MCF 10A (cell line): ENCODE data around the gene FAAH. TPM values are rescaled to one million over a fixed set of nuclear protein-coding genes. Genes with fewer than 3 reads are reported as not detected.

ENCODE experiments used
- BruUV-seq: library from RNA; stranded (reverse); fragments of 400-500 nt; replicated peaks from 2 replicates; lab custom pipeline; 2021; lab: Mats Ljungman, UMichigan
- CTCF ChIA-PET: fragments of 300-600 bp; sonication (Branson Sonifier 250); formaldehyde crosslinking; extraction: SDS; loops from one replicate; lab custom pipeline; 2021; ENCODE audit warnings: antibody characterized with exemption, inconsistent platforms; lab: Yijun Ruan, JAX
- POLR2A ChIA-PET: fragments of 300-600, 350-650 bp; sonication (Branson Sonifier 250); formaldehyde crosslinking; extraction: SDS; loops from one replicate; lab custom pipeline; 2020; ENCODE audit warnings: antibody characterized with exemption, inconsistent platforms; lab: Yijun Ruan, JAX
- DNase-seq: peaks from one replicate; pipeline ENCODE4 v3.0.0-alpha.2; 2018; ENCODE audit not compliant: unreplicated experiment
- H3K27ac Mint-ChIP-seq: one replicate; pipeline ENCODE4 v1.8.0; 2022; ENCODE audit warnings: mild to moderate bottlenecking, low read depth, mixed read lengths; ENCODE audit not compliant: unreplicated experiment
- H3K27me3 Mint-ChIP-seq: one replicate; pipeline ENCODE4 v1.8.0; 2022; ENCODE audit warnings: mixed read lengths; ENCODE audit not compliant: insufficient read depth, unreplicated experiment
- H3K36me3 Mint-ChIP-seq: one replicate; pipeline ENCODE4 v1.8.0; 2022; ENCODE audit warnings: mild to moderate bottlenecking, moderate library complexity, mixed read lengths; ENCODE audit not compliant: insufficient read depth, unreplicated experiment
- H3K4me1 Mint-ChIP-seq: one replicate; pipeline ENCODE4 v1.8.0; 2022; ENCODE audit warnings: mixed read lengths; ENCODE audit not compliant: insufficient read depth, unreplicated experiment
- H3K4me3 Mint-ChIP-seq: one replicate; pipeline ENCODE4 v1.8.0; 2022; ENCODE audit warnings: mild to moderate bottlenecking, moderate library complexity, mixed read lengths; ENCODE audit not compliant: unreplicated experiment
- H3K9me3 Mint-ChIP-seq: one replicate; pipeline ENCODE4 v1.8.0; 2022; ENCODE audit warnings: mixed read lengths; ENCODE audit not compliant: unreplicated experiment
- CTCF ChIP-seq: fragments of 200-600 bp; IDR thresholded peaks from one replicate; pipeline ENCODE4 v1.8.0; 2022; ENCODE audit warnings: antibody characterized with exemption, mild to moderate bottlenecking; ENCODE audit not compliant: unreplicated experiment
- intact Hi-C: fragments of 100-400 bp; cut with micrococcal nuclease; formaldehyde crosslinking; loops from 2 replicates; pipeline ENCODE4 v1.14.1; 2022
- total RNA-seq: library from RNA; stranded (reverse); gene quantifications from 2 replicates; pipeline ENCODE4 v1.2.3, GENCODE V29; 2022

Gene FAAH
- total RNA-seq, 1 experiment from 2014 or later: 19.3 TPM

DNA sequence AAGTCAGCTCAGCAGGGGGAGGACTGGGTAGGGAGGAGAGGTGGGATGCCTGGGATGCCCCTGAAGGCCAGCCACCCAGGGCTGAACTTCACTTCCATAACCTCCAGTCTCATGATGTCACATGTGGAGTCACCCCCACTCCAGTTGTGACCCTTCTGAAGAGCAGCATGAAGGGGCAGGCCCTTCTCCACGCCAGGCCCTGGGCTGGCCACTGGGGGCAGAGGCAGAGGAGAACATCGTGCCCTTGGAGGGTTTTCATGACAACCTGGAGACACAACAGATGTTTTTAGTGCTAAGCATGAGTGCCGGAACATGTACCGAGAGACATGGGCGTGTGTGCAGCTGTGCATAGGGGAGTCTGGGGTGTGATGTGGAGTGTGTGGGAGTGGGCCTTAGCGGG is 37.6 kb downstream of the FAAH start:
- Mint-ChIP-seq H3K4me1 (no peaks in the 10 kb centered on the region), H3K9me3 (no peaks in the 10 kb centered on the region), H3K27me3 (peaks cover 27% of the 10 kb centered on the region), H3K27ac (no peak overlapping the region), H3K36me3 (no peaks in the 10 kb centered on the region), H3K4me3 (no peak overlapping the region)
- no TSS peak for BruUV-seq
- ChIA-PET CTCF (interaction anchor here (0.5 to 1.5 kb wide), 5 partner anchors 9 to 688 kb away, joined by 3 to 5 read pairs (median 3); no protein-coding TSS in a partner anchor), POLR2A (interaction anchor here (0.5 kb wide), 1 partner anchor 24 kb away, joined by 3 read pairs; no protein-coding TSS in a partner anchor)
- no peak for DNase-seq
- no peak for TF ChIP-seq CTCF
- intact Hi-C loops: no loop called here

DNA sequence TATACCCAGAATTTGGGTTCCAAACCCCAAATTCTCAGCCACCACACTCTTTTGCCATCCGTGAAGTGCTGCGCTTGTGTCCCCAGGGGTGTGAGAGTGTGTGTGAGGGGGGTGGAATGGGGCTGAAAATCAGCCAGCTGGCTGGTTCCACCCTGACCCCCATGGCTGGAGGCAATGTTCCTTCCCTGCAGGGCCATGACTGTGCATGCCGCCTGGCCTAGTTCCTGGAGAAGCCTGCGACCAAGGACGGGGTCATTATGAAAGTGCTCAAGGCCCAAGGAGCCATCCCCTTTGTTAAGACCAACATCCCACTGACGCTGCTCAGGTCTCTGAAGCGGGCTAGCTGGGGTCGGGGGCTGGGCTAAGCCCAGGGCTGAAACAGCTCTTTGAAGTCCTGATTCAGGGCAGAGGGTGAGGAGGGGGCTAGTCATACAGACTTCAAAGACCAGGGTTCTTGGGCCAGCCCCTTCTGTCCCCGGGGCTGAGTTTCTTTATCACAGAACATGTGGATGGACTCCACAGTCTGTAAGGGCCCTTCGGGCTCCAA is 38.7 kb downstream of the FAAH start:
- no peak for DNase-seq
- intact Hi-C loops: no loop called here
- Mint-ChIP-seq H3K4me3 (no peak overlapping the region), H3K36me3 (no peaks in the 10 kb centered on the region), H3K9me3 (no peaks in the 10 kb centered on the region), H3K27me3 (peaks cover 39% of the 10 kb centered on the region), H3K27ac (no peak overlapping the region), H3K4me1 (no peaks in the 10 kb centered on the region)
- CTCF ChIA-PET: interaction anchor here (0.6 to 2.1 kb wide), 8 partner anchors 9 to 115 kb away, joined by 3 to 12 read pairs (median 5); no protein-coding TSS in a partner anchor
- POLR2A ChIA-PET: interaction anchor here (0.6 kb wide), 1 partner anchor 1776 kb away, joined by 3 read pairs; no protein-coding TSS in a partner anchor
- no TSS peak for BruUV-seq
- no peak for TF ChIP-seq CTCF

DNA sequence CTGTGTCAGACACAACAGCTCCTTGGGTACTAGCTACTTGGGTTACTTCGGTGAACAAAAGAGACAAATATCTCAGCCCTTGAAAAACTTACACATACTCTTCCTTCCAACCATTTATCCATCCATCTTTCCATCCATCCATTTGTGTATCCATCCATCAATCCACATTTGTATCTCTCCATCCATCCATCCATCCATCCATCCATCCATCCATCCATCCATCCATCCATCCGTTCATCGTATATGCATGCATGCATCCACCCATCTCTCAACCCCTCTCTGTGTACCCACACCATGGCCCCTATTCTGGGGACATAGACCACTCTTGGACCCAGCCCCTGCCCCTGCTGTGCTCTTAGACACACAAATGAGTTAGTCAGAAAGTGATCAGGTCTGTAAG is 40.2 kb downstream of the FAAH start:
- Mint-ChIP-seq H3K9me3 (no peaks in the 10 kb centered on the region), H3K4me1 (no peaks in the 10 kb centered on the region), H3K36me3 (no peaks in the 10 kb centered on the region), H3K27ac (no peak overlapping the region), H3K27me3 (peaks cover 44% of the 10 kb centered on the region), H3K4me3 (no peak overlapping the region)
- ChIA-PET POLR2A (no interaction called here), CTCF (interaction anchor here (0.6 to 2.1 kb wide), 10 partner anchors 8 to 323 kb away, joined by 3 to 12 read pairs (median 3); no protein-coding TSS in a partner anchor)
- BruUV-seq: no TSS peak
- no peak for DNase-seq
- TF ChIP-seq CTCF: no peak
- intact Hi-C loops: no loop called here

GRCh38 chr1:46436844-46437243 is 42.7 kb downstream of the FAAH start:
- no TSS peak for BruUV-seq
- Mint-ChIP-seq H3K9me3 (no peaks in the 10 kb centered on the region), H3K27ac (no peak overlapping the region), H3K36me3 (no peaks in the 10 kb centered on the region), H3K27me3 (peaks cover 44% of the 10 kb centered on the region), H3K4me3 (no peak overlapping the region), H3K4me1 (no peaks in the 10 kb centered on the region)
- CTCF ChIA-PET: interaction anchor here (0.6 to 1.3 kb wide), 3 partner anchors 9 to 88 kb away, joined by 3 read pairs; no protein-coding TSS in a partner anchor
- POLR2A ChIA-PET: no interaction called here
- no peak for TF ChIP-seq CTCF
- no peak for DNase-seq
- intact Hi-C loops: no loop called here
